HepG2 (cell line): ENCODE results near the gene U2AF2. TPM values are rescaled to one million over a fixed set of nuclear protein-coding genes. Genes with fewer than 3 reads are reported as not detected.

Experiments
- EP300 ChIP-seq, 3 experiments: sonication (generic) in 1 of 3; formaldehyde crosslinking in 1 of 3; IDR thresholded peaks; 2 replicates each; pipeline versions ENCODE4 v1.5.1 to v1.6.1; 2011 to 2020; ENCODE audit warnings: low read depth in 2 of 3, low read length in 2 of 3, borderline replicate concordance in 1 of 3, improper control_type of control experiment in 1 of 3, mild to moderate bottlenecking in 1 of 3, missing genetic modification reagents in 1 of 3, moderate library complexity in 1 of 3
- GABPA ChIP-seq, 2 experiments: IDR thresholded peaks; 2 replicates each; pipeline ENCODE4 v1.6.1; 2011 to 2016; ENCODE audit warnings: low read depth in 2 of 2, low read length in 1 of 2, missing biosample characterization in 1 of 2, missing genetic modification characterization in 1 of 2
- KDM2A ChIP-seq: sonication (generic); formaldehyde crosslinking; IDR thresholded peaks from 2 replicates; pipeline ENCODE4 v1.4.0; 2020; ENCODE audit warnings: low read depth, missing genetic modification reagents, borderline replicate concordance
- KLF16 ChIP-seq, 2 experiments: sonication (generic) in 1 of 2; formaldehyde crosslinking in 1 of 2; IDR thresholded peaks; 2 replicates each; pipeline versions ENCODE4 v1.6.1 to v1.8.0; 2016 to 2023; ENCODE audit warnings: missing genetic modification reagents in 2 of 2, missing compliant biosample characterization in 1 of 2
- PAXIP1 ChIP-seq: sonication (generic); formaldehyde crosslinking; conservative IDR thresholded peaks from 2 replicates; pipeline ENCODE4 v1.4.0; 2020; ENCODE audit warnings: mild to moderate bottlenecking, missing genetic modification reagents, moderate library complexity
- SOX6 ChIP-seq, 2 experiments: fragments of 450-650 bp in 1 of 2; sonication (generic) in 1 of 2; formaldehyde crosslinking in 1 of 2; IDR thresholded peaks; 2 replicates each; pipeline versions ENCODE4 v1.4.0 to v1.6.1; 2017 to 2020; ENCODE audit warnings: antibody characterized with exemption in 1 of 2, mild to moderate bottlenecking in 1 of 2, missing genetic modification reagents in 1 of 2
- ZFY ChIP-seq: sonication (generic); formaldehyde crosslinking; IDR thresholded peaks from 2 replicates; pipeline ENCODE4 v1.4.0; 2020; ENCODE audit warnings: missing genetic modification reagents
- ZNF20 ChIP-seq: sonication (generic); formaldehyde crosslinking; IDR thresholded peaks from 2 replicates; pipeline ENCODE4 v1.4.0; 2020; ENCODE audit warnings: mild to moderate bottlenecking, moderate library complexity, missing genetic modification reagents
- ZNF251 ChIP-seq: sonication (generic); formaldehyde crosslinking; IDR thresholded peaks from 2 replicates; pipeline ENCODE4 v1.9.0; 2021; ENCODE audit warnings: mild to moderate bottlenecking, missing genetic modification reagents
- ZNF484 ChIP-seq: sonication (generic); formaldehyde crosslinking; IDR thresholded peaks from 2 replicates; pipeline ENCODE4 v1.5.1; 2020; ENCODE audit warnings: mild to moderate bottlenecking, low read depth, missing genetic modification reagents, borderline replicate concordance
- ZNF567 ChIP-seq: sonication (generic); formaldehyde crosslinking; IDR thresholded peaks from 2 replicates; pipeline ENCODE4 v1.8.1; 2023; ENCODE audit warnings: mild to moderate bottlenecking, missing genetic modification reagents, borderline replicate concordance
- polyA plus RNA-seq, 8 experiments: library from polyadenylated mRNA; depleted of rRNA in 3 of 8; stranded (reverse) in 7 of 8; unstranded in 1 of 8; fragments of >200 nt; fragmentation: Illumina TruSeq in 4 of 8; extraction: Trizol in 4 of 8; gene quantifications; 2 replicates each; pipeline versions ENCODE4 v1.2.1 to v1.2.3, GENCODE V29; 2011 to 2016; ENCODE audit warnings: low read depth in 4 of 8, missing spikeins in 1 of 8, mixed read lengths in 1 of 8; ENCODE audit not compliant: insufficient read depth in 1 of 8
- total RNA-seq, 5 experiments: library from RNA; depleted of rRNA; stranded (reverse); fragments of >200 nt; fragmentation: Illumina TruSeq; extraction: Trizol; gene quantifications; 2 replicates each; pipeline ENCODE4 v1.2.3, GENCODE V29; 2016; ENCODE audit warnings: low read depth in 1 of 5
- TF ChIP-seq, protein P1 (sequence below): sonication (generic); formaldehyde crosslinking; IDR thresholded peaks from 2 replicates; pipeline ENCODE4 v1.5.1; 2020; ENCODE audit warnings: mild to moderate bottlenecking, missing genetic modification reagents
- TF ChIP-seq, protein P2 (sequence below), 2 experiments: sonication (generic) in 1 of 2; formaldehyde crosslinking in 1 of 2; IDR thresholded peaks; 2 replicates each; pipeline versions ENCODE4 v1.4.0 to v1.6.1; 2018 to 2020; ENCODE audit warnings: missing genetic modification reagents in 2 of 2, borderline replicate concordance in 1 of 2, low read depth in 1 of 2, mild to moderate bottlenecking in 1 of 2, missing biosample characterization in 1 of 2
- TF ChIP-seq, protein P3 (sequence below): sonication (generic); formaldehyde crosslinking; conservative IDR thresholded peaks from 2 replicates; pipeline ENCODE4 v1.4.0; 2020; ENCODE audit warnings: missing genetic modification reagents

Gene U2AF2
- total and polyA plus RNA-seq, 2 of the 13 experiments (the other 11 are each of a cell fraction or from before 2014, with no cell fraction given), result 84.3 to 124 TPM

DNA sequence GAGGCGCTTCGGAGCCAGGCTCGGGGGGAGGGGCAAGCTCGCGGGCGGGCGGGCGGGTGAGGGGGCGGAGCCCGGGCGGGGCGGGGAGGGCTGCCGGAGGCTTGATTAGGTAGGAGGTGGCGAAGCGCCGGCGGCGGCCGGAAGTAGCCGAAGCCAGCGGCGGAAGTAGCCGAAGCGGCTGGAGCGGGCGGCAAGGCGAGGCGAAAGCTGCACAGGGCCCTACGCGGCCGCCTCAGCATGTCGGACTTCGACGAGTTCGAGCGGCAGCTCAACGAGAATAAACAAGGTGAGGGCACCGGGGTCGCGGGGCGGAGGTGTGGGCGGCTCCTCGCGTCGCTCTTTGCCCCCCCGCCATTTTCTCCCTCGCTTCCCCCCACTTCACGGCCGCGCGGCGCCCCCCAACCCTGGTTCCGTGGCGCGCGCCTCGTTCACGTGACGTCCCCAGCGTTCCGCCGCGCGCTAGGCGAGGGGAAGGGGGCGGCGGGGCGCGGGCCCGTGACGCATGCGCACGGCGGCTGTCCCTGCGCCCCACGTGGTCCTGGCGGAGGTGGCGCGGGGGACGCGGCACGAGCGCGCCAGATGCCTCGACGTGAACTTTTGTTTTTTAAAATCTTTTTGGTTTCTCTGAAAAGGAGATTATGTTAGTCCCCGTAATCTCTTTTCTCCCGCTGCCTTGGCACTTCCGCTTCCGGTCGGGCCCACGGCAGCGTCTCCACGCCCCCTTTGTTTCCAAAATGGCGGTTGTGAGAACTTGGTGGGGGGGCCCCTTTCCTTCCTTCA is at the start of gene U2AF2 (continued):
- TF ChIP-seq PAXIP1 (CRISPR knock-in tag), result no peak
- 0 out of 2 replicates have a peak, but pooled peaks have one; percentile 42 for TF ChIP-seq ZNF567 (CRISPR knock-in tag)
- TF ChIP-seq ZFY, result peak; percentile 70
- 0 out of 4 replicates have a peak, but pooled peaks of 1 of the 2 experiments have one; percentile 17 for TF ChIP-seq KLF16 (CRISPR knock-in tag; IDR thresholded peaks at IDR 0.05)
- no peak for TF ChIP-seq SOX6 (IDR thresholded peaks at IDR 0.05)
- TF ChIP-seq SOX6 (CRISPR knock-in tag; IDR thresholded peaks at IDR 0.05), result no peak; the same call in 1 of the 2 replicates
- TF ChIP-seq EP300 (IDR thresholded peaks at IDR 0.05; ENCODE audit: low read depth in 2 of 2, low read length in 2 of 2), result no peak
- no peak for TF ChIP-seq EP300 (CRISPR knock-in tag; IDR thresholded peaks at IDR 0.05; ENCODE audit: borderline replicate concordance)
- TF ChIP-seq, protein P1, sequence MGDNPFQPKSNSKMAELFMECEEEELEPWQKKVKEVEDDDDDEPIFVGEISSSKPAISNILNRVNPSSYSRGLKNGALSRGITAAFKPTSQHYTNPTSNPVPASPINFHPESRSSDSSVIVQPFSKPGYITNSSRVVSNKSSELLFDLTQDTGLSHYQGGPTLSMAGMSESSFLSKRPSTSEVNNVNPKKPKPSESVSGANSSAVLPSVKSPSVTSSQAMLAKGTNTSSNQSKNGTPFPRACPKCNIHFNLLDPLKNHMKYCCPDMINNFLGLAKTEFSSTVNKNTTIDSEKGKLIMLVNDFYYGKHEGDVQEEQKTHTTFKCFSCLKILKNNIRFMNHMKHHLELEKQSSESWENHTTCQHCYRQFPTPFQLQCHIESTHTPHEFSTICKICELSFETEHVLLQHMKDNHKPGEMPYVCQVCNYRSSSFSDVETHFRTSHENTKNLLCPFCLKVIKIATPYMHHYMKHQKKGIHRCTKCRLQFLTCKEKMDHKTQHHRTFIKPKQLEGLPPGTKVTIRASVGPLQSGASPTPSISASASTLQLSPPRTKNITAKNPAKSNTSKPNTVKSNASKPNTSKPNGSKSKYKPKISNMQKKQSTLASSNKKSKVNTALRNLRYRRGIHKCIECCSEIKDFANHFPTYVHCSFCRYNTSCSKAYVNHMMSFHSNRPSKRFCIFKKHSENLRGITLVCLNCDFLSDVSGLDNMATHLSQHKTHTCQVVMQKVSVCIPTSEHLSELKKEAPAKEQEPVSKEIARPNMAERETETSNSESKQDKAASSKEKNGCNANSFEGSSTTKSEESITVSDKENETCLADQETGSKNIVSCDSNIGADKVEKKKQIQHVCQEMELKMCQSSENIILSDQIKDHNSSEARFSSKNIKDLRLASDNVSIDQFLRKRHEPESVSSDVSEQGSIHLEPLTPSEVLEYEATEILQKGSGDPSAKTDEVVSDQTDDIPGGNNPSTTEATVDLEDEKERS, result no peak
- TF ChIP-seq, protein P2, sequence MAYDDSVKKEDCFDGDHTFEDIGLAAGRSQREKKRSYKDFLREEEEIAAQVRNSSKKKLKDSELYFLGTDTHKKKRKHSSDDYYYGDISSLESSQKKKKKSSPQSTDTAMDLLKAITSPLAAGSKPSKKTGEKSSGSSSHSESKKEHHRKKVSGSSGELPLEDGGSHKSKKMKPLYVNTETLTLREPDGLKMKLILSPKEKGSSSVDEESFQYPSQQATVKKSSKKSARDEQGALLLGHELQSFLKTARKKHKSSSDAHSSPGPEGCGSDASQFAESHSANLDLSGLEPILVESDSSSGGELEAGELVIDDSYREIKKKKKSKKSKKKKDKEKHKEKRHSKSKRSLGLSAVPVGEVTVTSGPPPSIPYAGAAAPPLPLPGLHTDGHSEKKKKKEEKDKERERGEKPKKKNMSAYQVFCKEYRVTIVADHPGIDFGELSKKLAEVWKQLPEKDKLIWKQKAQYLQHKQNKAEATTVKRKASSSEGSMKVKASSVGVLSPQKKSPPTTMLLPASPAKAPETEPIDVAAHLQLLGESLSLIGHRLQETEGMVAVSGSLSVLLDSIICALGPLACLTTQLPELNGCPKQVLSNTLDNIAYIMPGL (CRISPR knock-in tag; IDR thresholded peaks at IDR 0.05; ENCODE audit: borderline replicate concordance in 1 of 2, low read depth in 1 of 2), result peak in 1 of 2 experiments; percentile 54; a peak in 1 of 4 replicates
- TF ChIP-seq GABPA (IDR thresholded peaks at IDR 0.05; ENCODE audit: low read depth, low read length), result peak; percentile 80
- TF ChIP-seq GABPA (CRISPR knock-in tag; IDR thresholded peaks at IDR 0.05; ENCODE audit: low read depth), result peak; percentile 90
- TF ChIP-seq, protein P3, sequence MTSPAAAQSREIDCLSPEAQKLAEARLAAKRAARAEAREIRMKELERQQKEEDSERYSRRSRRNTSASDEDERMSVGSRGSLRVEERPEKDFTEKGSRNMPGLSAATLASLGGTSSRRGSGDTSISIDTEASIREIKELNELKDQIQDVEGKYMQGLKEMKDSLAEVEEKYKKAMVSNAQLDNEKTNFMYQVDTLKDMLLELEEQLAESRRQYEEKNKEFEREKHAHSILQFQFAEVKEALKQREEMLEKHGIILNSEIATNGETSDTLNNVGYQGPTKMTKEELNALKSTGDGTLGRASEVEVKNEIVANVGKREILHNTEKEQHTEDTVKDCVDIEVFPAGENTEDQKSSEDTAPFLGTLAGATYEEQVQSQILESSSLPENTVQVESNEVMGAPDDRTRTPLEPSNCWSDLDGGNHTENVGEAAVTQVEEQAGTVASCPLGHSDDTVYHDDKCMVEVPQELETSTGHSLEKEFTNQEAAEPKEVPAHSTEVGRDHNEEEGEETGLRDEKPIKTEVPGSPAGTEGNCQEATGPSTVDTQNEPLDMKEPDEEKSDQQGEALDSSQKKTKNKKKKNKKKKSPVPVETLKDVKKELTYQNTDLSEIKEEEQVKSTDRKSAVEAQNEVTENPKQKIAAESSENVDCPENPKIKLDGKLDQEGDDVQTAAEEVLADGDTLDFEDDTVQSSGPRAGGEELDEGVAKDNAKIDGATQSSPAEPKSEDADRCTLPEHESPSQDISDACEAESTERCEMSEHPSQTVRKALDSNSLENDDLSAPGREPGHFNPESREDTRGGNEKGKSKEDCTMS (CRISPR knock-in tag), result no peak
- no peak for TF ChIP-seq ZNF251 (CRISPR knock-in tag)
- no peak for TF ChIP-seq ZNF484 (CRISPR knock-in tag)
- TF ChIP-seq ZNF20 (CRISPR knock-in tag), result no peak
- TF ChIP-seq KDM2A (CRISPR knock-in tag), result peak; percentile 76; the same call in 1 of the 2 replicates
